SKM-1 treated with dmso at 0.1 percent for 144 hours (cell line): ENCODE results near the gene ITGAE.
"Not testable (repeated sequence)": the region's sequence is repeated elsewhere in the genome, so short reads cannot be mapped to it uniquely, and the experiment has no call there.

ENCODE experiments used
- DNase-seq: peaks from one replicate; lab custom pipeline; 2025; ENCODE audit not compliant: unreplicated experiment; lab: John Stamatoyannopoulos, UW

Gene ITGAE

GRCh38 chr17:3795390-3796102, 5.4 kb downstream of the ITGAE start:
- DNase-seq = no peak

- no peak for DNase-seq
Observed at GRCh38 chr17:3794557-3795389, 6.2 kb downstream of the ITGAE start.

- DNase-seq = not testable (repeated sequence)
Observed at GRCh38 chr17:3794152-3794551, 6.8 kb downstream of the ITGAE start.

- DNase-seq = not testable (repeated sequence)
Observed at GRCh38 chr17:3793258-3793657, 7.7 kb downstream of the ITGAE start.

GRCh38 chr17:3792481-3792880, 8.5 kb downstream of the ITGAE start:
- no peak for DNase-seq

GRCh38 chr17:3788200-3788599, 12.8 kb downstream of the ITGAE start:
- no peak for DNase-seq

GRCh38 chr17:3785323-3785722, 15.7 kb downstream of the ITGAE start:
- DNase-seq = not testable (repeated sequence)

- DNase-seq = no peak
Observed at GRCh38 chr17:3782751-3783150, 18.2 kb downstream of the ITGAE start.

- DNase-seq = no peak
Observed at GRCh38 chr17:3780986-3781385, 20.0 kb downstream of the ITGAE start.

- DNase-seq = no peak
Observed at GRCh38 chr17:3777366-3778120, 23.4 kb downstream of the ITGAE start.

GRCh38 chr17:3773966-3774365, 27.0 kb downstream of the ITGAE start:
- no peak for DNase-seq

GRCh38 chr17:3773511-3773910, 27.5 kb downstream of the ITGAE start:
- DNase-seq = no peak

- DNase-seq = no peak
Observed at GRCh38 chr17:3772764-3773163, 28.2 kb downstream of the ITGAE start.

- no peak for DNase-seq
Observed at GRCh38 chr17:3771140-3771539, 29.8 kb downstream of the ITGAE start.

- no peak for DNase-seq
Observed at GRCh38 chr17:3770466-3770865, 30.5 kb downstream of the ITGAE start.

GRCh38 chr17:3768769-3769168, 32.2 kb downstream of the ITGAE start:
- DNase-seq = no peak

GRCh38 chr17:3768341-3768740, 32.6 kb downstream of the ITGAE start:
- DNase-seq = no peak

- DNase-seq = no peak
Observed at GRCh38 chr17:3766779-3767178, 34.2 kb downstream of the ITGAE start.

GRCh38 chr17:3765981-3766380, 35.0 kb downstream of the ITGAE start:
- DNase-seq = no peak

GRCh38 chr17:3763777-3764170, 37.2 kb downstream of the ITGAE start:
- DNase-seq = no peak

GRCh38 chr17:3762922-3763776, 37.8 kb downstream of the ITGAE start:
- DNase-seq = no peak
